ENCODE measurements around the gene USP25.

Gene USP25

GRCh38 chr21:15764878-15765277, 35.1 kb downstream of the USP25 start:
- DNase-seq: no peak

DNA sequence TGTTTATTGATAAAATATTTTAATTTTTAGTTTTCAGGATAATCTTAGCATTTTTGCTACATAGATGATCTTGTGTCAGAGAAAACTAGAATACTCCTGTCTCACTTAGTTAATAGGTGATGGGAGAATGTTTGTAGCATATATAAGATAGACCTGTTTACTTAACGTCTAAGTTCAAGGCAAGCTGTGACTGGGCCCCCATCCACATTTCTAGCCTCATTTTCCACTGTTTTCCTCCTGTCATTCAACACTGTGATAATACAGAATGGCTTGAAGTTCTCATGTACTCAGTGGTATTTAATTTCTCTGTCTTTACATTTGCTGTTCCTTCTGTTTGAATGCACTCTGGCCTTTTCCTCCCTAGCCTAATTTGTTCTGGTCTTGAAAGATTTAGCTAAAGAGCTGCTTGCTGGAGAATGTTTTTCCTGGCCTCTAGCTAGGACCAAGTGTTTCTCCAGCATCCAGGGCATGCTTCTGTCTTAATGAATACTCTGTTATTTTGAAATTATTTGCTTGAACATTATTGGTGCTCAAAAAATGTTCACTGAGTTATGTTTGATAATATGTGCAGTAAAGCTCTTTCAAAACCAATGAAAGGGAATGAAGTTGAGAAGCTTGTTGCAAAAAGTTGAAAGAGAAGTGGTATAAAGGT, 37.3 kb downstream of the USP25 start:
- DNase-seq: no peak

DNA sequence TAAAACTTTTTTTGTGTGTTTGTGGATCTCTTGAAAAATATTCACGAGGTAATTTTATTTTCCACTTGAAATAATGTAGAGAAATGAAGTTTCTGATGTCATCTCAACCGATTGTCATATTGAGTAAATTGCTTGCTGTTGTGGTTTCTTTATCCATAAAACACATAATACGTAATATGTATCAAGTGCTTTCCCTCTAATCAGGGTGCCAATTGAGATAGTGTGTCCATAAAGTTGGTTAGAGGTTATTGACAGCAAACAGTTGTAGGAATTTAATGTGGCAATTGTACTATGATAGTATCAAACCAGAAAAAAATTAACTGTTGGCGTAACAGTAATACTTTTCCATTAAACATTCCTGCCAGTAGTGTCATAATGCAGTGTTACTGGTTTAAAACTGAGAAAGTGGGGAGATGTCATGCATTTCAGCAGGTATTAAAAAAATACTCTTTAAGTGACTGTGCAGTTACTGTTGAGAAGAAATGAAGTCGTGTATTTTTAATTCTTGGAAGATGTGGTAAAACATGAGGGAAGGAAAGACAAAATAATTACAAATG, 38.3 kb downstream of the USP25 start:
- DNase-seq: no peak

GRCh38 chr21:15768853-15769252, 39.1 kb downstream of the USP25 start:
- DNase-seq: no peak

DNA sequence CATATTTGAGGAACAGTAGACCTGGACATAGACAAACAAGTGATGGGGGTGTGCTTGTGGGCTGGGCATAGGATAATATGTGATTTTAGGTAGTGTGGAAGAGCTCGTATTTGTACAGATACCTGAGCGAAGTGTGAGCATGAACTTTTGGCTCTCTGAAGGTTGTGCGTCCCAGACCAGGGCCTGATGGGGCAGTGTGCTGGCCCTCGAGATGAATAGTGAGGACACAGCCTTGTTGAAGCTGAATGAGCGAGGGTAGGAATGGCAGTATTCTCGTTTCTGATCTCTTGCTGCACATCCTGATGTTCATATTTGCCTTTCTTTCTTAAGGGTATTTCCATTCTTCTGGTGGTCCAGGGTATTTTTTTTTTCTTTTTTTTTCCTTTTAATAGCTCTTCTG, 41.5 kb downstream of the USP25 start:
- DNase-seq: no peak

DNA sequence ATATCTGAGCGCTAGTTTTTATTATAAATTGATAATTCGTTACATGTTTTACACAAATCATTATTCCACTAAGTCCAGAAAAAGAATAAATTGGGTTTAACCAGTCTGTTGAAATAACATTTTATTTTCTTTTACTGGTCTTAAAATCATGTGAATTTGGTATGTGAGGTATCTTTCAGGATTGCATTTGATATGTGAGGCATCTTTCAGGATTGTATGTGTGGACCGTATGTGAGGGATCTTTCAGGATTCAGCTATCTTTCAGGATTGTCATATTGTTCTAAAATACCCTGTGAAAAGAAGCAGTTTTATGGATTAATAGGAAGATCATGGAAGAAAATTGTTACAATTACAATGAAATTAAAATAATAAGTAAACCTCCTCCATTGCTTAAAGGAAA, 42.9 kb downstream of the USP25 start:
- no peak for DNase-seq

DNA sequence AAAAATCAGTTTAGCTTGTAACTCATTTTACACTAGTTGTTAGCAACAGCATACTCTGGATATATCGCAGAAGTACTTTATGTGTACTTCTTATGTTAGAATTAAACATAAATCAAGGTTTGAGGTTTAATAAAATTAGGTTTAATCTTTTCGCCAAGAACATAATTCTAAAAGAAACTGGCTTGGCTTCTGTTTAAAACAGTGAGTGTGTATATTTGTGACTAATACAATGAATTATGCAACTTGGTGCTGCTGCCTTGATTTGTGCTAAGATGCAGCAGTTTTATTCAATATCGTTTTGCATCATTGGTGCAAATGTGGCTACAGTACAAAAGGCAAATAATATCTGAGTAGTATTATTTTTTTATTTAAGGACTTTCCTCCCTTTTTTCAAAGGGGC, 44.8 kb downstream of the USP25 start:
- no peak for DNase-seq

- no peak for DNase-seq
Measured at GRCh38 chr21:15775291-15775690, 45.5 kb downstream of the USP25 start.

GRCh38 chr21:15775981-15776380, 46.2 kb downstream of the USP25 start:
- DNase-seq: no peak

- DNase-seq: no peak
Measured at GRCh38 chr21:15776818-15777217, 47.0 kb downstream of the USP25 start.

- no peak for DNase-seq
Measured at GRCh38 chr21:15781986-15782385, 52.2 kb downstream of the USP25 start.

DNA sequence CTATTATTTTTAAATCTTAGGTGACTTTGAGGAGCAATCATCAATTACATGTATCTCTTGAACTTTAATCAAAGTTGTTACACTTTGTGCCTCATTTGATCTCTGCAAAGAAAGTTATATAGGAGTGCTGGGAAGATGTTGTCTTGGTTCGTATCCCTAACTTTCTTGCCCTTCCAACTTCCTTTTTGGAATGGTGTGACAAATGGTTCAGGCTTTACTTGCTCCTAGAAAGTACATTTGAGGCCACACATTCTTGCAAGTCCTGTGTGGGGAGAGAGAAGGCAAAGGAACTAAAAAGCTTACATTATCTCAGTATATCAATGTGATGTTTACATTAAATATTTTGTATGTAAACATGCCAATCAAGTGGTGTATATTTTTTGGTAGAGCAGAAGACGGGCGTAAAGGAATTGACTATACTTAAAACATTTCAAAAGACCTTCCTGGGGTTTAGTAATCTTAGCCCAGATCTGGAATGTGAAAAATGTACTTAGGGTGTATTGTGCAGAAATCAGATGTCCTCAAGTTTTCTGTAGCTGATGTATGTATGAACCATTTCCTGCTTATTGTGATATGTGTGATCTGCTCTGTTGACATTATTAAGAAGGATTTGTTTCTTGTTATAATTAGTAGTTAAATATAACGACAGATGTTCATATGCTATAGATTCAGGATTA, 59.2 kb downstream of the USP25 start:
- no peak for DNase-seq

DNA sequence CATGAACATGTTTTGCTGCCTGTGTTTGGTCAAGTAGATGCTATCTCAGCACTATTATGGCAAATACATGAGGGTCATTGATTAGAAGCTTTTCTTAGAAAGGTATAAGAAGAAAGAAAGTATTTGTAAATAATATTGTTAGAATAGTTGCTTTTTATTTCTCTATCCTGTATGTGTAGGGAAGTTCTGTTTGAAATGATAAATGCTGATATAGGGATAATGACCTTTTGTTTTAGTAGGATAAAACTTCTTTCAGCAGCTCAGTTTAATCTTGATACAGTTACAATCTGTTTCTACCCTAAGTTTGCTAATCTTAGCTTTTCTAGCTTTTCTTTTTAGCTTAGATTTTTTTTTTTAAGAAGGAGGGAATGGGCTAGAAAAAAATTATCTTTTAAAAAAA, 63.3 kb downstream of the USP25 start:
- no peak for DNase-seq

GRCh38 chr21:15793550-15794235, 63.9 kb downstream of the USP25 start:
- no peak for DNase-seq

DNA sequence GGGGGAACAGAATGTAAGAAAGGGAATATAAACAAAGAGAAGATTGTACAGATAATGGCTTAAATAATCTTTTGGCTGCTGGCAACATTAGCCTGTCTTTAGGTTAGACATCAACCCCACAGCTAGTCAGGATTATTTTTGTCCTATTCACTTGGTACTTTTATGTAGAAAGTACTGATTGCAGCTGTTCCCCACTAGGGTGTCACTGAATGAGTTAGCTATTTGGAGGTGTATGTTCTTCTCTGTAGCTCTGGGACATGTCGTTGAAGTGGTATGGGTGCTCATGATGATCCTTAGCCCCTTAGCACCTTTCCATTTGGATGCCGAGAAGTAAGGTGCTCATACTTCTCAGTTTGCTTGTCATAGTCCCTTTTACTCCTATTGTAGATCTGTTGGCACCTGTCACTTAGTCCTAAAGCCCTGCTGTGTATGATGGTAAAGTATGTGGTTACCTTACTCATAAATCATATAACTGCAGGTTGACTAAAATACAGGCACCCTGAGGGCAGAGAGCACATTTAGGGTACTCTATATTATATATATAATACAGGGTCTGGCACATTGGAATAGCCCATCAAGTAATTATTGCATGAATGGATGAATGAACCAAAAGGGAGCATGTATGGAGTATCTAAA, 64.6 kb downstream of the USP25 start:
- no peak for DNase-seq

DNA sequence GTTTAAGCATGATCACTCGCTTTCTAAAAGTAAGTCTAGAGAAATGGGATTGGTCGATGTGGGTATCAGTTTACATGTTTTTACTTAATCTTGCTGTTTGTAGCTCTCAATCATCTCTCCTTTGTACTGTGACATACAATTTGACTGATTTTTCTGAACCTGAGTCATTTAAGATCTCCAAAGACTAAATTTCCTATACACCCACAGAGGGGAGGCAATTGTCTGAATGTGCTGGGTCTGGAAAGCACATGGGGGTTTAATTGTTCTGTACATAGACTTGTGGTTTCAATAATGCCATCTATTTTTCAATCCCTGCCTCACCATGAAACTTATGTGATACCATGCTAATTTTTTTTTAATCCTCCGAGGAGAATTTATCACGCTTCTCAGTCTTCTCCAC, 65.8 kb downstream of the USP25 start:
- no peak for DNase-seq

GRCh38 chr21:15797577-15798363, 68.0 kb downstream of the USP25 start:
- DNase-seq: no peak

DNA sequence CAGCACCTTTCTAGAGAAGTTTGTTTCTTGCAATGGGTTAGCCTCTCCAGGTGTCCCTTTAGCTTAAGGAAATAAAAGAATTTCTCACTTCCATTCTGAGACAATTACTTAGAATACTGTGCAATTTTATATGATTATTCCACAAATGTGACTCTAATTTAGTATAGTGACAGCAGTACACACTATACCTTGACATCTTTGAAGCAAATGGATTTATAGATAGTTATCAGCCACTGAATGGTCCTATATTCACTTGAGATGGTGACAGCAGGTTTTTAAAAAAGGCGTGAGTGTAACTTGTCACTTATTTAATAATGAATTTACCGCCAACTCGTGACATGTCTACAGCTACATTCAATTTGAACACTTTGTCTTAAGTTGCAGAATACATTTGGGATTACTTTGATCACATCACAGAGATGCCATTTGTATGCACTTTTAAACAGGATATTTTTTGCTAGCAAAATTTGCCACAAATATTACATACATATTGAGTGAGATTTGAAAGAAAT, 71.6 kb downstream of the USP25 start:
- DNase-seq: no peak

DNA sequence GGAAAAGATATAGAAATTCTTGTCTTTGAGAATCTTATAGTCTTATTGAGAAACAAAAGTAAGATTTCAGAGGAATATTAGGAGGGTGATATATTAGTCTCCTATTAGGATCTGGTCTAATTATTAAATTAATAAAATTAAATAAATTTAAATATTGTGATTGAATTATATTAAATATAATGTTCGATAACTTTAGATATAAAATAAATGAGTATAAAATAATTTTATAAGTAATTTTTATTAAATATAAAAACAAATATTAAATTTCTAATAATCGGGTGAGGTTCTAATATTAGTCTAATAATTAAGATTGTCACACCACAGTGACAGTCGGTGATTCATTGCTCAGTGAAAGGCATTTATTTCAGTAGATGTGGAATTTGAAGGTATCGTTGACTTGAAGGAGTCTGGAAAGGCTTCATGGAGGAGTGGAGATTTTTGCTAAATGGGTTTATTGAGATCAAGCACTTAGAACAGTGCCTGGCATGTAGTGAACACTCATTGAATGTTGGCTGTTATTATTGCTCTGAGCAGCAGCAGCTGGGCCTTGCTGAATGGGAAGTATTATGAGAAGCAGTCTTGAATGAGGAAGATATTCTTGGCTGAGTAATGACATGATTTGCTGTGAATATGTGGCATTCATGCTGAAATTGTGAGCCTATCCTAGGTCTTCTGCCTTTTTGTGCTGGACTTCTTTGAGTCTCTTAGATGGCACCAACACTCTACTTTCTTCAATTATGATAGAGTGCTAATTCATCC, 74.6 kb downstream of the USP25 start:
- DNase-seq: no peak

DNA sequence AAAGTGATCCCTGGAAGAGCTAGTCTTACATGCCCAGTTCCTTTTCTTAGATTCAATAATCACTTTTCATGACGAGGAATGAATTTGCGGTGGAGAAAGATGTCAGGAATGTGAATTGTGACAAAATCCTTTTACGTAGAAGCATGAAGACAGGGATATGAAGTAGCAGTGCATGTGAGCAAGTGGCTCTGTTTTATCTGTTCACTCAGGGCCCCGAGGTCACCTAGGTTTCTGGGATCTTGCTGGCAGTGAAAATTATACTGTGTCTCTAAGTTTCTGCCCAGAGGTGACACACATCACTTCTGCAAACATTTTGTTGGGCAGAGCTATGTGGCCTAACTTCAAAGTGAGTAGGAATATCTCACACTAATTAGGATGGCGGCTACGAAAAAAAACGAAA, 79.3 kb downstream of the USP25 start:
- DNase-seq: no peak

GRCh38 chr21:15809818-15810217, 80.0 kb downstream of the USP25 start:
- DNase-seq: no peak

DNA sequence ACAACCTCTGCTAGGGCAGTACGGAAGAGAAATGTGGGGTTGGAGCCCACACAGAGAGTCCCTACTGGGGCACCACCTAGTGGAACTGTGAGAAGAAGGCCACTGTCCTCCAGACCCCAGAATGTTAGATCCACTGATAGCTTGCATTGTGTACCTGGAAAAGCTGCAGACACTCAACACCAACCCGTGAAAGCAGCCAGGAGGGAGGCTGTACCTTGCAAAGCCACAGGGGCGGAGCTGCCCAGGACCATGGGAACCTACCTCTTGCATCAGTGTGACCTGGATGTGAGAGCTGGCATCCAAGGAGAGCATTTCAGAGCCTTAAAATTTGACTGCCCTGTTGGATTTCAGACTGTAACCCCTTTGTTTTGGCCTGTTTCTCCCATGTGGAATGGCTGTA, 85.5 kb downstream of the USP25 start:
- DNase-seq: no peak
